HEK293 (cell line): Measurements from ENCODE around the gene MASP1.

Experiments used
- ATF2 ChIP-seq: fragments of 450-650 bp; formaldehyde crosslinking; IDR thresholded peaks from 2 replicates; pipeline ENCODE4 v1.5.1; 2016; ENCODE audit warnings: missing biosample characterization, missing genetic modification characterization, low read depth
- PRDM6 ChIP-seq: fragments of 450-650 bp; formaldehyde crosslinking; IDR thresholded peaks from 2 replicates; pipeline ENCODE4 v1.5.1; 2017; ENCODE audit warnings: missing biosample characterization, missing genetic modification characterization
- TSHZ1 ChIP-seq: fragments of 450-650 bp; formaldehyde crosslinking; IDR thresholded peaks from 2 replicates; pipeline ENCODE4 v1.5.1; 2016; ENCODE audit warnings: missing biosample characterization, missing genetic modification characterization, borderline replicate concordance
- YY1 ChIP-seq: fragments of 450-650 bp; formaldehyde crosslinking; IDR thresholded peaks from 2 replicates; pipeline ENCODE4 v1.5.1; 2018; ENCODE audit warnings: missing biosample characterization, missing genetic modification characterization
- ZBTB20 ChIP-seq: fragments of 450-650 bp; formaldehyde crosslinking; IDR thresholded peaks from 2 replicates; pipeline ENCODE4 v1.5.1; 2016; ENCODE audit warnings: missing biosample characterization, missing genetic modification characterization
- ZNF138 ChIP-seq: fragments of 450-650 bp; formaldehyde crosslinking; IDR thresholded peaks from 2 replicates; pipeline ENCODE4 v1.5.1; 2016; ENCODE audit warnings: missing biosample characterization, missing genetic modification characterization, borderline replicate concordance
- ZNF280D ChIP-seq: fragments of 450-650 bp; formaldehyde crosslinking; IDR thresholded peaks from 2 replicates; pipeline ENCODE4 v1.5.1; 2016; ENCODE audit warnings: missing biosample characterization, missing genetic modification characterization
- ZNF677 ChIP-seq: fragments of 450-650 bp; IDR thresholded peaks from 2 replicates; pipeline ENCODE4 v1.5.0; 2018; ENCODE audit warnings: missing biosample characterization, mild to moderate bottlenecking, missing genetic modification characterization, moderate library complexity
- TF ChIP-seq, protein P1 (sequence below): fragments of 450-650 bp; formaldehyde crosslinking; IDR thresholded peaks from 2 replicates; pipeline ENCODE4 v1.5.1; 2016; ENCODE audit warnings: missing biosample characterization, missing genetic modification characterization
- TF ChIP-seq, protein P2 (sequence below): fragments of 450-650 bp; formaldehyde crosslinking; IDR thresholded peaks from 2 replicates; pipeline ENCODE4 v1.5.1; 2016; ENCODE audit warnings: missing biosample characterization, missing genetic modification characterization
- TF ChIP-seq, protein P3 (sequence below): sonication (generic); formaldehyde crosslinking; IDR thresholded peaks from 2 replicates; pipeline ENCODE4 v1.8.1; 2022; ENCODE audit warnings: mild to moderate bottlenecking, moderate library complexity, missing genetic modification reagents
- TF ChIP-seq, protein P4 (sequence below): fragments of 450-650 bp; formaldehyde crosslinking; IDR thresholded peaks from 2 replicates; pipeline ENCODE4 v1.5.1; 2016; ENCODE audit warnings: missing biosample characterization, missing genetic modification characterization

GRCh38 chr3:187340578-187340977, 49.0 kb upstream of the MASP1 start:
- TF ChIP-seq ATF2 (tag by site-specific recombination) (no peak), ZNF138 (no peak), TSHZ1 (tag by site-specific recombination) (no peak), ZNF280D (no peak), ZNF677 (no peak), PRDM6 (no peak), YY1 (tag by site-specific recombination) (no peak), ZBTB20 (tag by site-specific recombination) (no peak)
- TF ChIP-seq, protein P1, sequence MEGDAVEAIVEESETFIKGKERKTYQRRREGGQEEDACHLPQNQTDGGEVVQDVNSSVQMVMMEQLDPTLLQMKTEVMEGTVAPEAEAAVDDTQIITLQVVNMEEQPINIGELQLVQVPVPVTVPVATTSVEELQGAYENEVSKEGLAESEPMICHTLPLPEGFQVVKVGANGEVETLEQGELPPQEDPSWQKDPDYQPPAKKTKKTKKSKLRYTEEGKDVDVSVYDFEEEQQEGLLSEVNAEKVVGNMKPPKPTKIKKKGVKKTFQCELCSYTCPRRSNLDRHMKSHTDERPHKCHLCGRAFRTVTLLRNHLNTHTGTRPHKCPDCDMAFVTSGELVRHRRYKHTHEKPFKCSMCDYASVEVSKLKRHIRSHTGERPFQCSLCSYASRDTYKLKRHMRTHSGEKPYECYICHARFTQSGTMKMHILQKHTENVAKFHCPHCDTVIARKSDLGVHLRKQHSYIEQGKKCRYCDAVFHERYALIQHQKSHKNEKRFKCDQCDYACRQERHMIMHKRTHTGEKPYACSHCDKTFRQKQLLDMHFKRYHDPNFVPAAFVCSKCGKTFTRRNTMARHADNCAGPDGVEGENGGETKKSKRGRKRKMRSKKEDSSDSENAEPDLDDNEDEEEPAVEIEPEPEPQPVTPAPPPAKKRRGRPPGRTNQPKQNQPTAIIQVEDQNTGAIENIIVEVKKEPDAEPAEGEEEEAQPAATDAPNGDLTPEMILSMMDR (tag by site-specific recombination) = no peak
- TF ChIP-seq, protein P2, sequence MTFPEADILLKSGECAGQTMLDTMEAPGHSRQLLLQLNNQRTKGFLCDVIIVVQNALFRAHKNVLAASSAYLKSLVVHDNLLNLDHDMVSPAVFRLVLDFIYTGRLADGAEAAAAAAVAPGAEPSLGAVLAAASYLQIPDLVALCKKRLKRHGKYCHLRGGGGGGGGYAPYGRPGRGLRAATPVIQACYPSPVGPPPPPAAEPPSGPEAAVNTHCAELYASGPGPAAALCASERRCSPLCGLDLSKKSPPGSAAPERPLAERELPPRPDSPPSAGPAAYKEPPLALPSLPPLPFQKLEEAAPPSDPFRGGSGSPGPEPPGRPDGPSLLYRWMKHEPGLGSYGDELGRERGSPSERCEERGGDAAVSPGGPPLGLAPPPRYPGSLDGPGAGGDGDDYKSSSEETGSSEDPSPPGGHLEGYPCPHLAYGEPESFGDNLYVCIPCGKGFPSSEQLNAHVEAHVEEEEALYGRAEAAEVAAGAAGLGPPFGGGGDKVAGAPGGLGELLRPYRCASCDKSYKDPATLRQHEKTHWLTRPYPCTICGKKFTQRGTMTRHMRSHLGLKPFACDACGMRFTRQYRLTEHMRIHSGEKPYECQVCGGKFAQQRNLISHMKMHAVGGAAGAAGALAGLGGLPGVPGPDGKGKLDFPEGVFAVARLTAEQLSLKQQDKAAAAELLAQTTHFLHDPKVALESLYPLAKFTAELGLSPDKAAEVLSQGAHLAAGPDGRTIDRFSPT (tag by site-specific recombination) = no peak
- TF ChIP-seq, protein P3, sequence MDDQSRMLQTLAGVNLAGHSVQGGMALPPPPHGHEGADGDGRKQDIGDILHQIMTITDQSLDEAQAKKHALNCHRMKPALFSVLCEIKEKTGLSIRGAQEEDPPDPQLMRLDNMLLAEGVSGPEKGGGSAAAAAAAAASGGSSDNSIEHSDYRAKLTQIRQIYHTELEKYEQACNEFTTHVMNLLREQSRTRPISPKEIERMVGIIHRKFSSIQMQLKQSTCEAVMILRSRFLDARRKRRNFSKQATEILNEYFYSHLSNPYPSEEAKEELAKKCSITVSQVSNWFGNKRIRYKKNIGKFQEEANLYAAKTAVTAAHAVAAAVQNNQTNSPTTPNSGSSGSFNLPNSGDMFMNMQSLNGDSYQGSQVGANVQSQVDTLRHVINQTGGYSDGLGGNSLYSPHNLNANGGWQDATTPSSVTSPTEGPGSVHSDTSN (CRISPR knock-in tag) = no peak
- TF ChIP-seq, protein P4, sequence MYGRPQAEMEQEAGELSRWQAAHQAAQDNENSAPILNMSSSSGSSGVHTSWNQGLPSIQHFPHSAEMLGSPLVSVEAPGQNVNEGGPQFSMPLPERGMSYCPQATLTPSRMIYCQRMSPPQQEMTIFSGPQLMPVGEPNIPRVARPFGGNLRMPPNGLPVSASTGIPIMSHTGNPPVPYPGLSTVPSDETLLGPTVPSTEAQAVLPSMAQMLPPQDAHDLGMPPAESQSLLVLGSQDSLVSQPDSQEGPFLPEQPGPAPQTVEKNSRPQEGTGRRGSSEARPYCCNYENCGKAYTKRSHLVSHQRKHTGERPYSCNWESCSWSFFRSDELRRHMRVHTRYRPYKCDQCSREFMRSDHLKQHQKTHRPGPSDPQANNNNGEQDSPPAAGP = no peak
